GM12872 (cell line): Measurements from ENCODE around the gene ALDH3B1.

ENCODE experiments used
- CTCF ChIP-seq: IDR thresholded peaks from 3 replicates; pipeline ENCODE4 v1.5.1; 2011; ENCODE audit warnings: low read depth, mild to moderate bottlenecking, low read length, moderate library complexity; ENCODE audit not compliant: insufficient read depth

The ALDH3B1 gene

GRCh38 chr11:68036717-68037239 is 26.7 kb downstream of the ALDH3B1 start:
- TF ChIP-seq CTCF = no peak

GRCh38 chr11:68037411-68038225 is 27.5 kb downstream of the ALDH3B1 start:
- TF ChIP-seq CTCF = no peak

GRCh38 chr11:68038226-68038717 is 28.1 kb downstream of the ALDH3B1 start:
- TF ChIP-seq CTCF = no peak

- no peak for TF ChIP-seq CTCF
Observed at GRCh38 chr11:68038718-68039525, 28.8 kb downstream of the ALDH3B1 start, which contains the start of gene TCIRG1. TCIRG1 (plus strand) TSS chr11:68039025; CDS start chr11:68041272, 2,247 bp downstream.

GRCh38 chr11:68039526-68040086 is 29.5 kb downstream of the ALDH3B1 start:
- no peak for TF ChIP-seq CTCF

GRCh38 chr11:68040101-68040956 is 30.2 kb downstream of the ALDH3B1 start:
- no peak for TF ChIP-seq CTCF
